SK-N-SH treated with all-trans-retinoic acid at 6 μM for 48 hours (cell line): ENCODE results near the gene ATOX1.

Experiments used
- ATAC-seq: fragments of 200-7000 bp; cut with Tn5 transposase; 3 replicates; pipeline ENCODE4 v1.9.1; 2020; ENCODE audit warnings: mild to moderate bottlenecking, moderate library complexity
- ARNTL ChIP-seq: fragments of 450-650 bp; formaldehyde crosslinking; IDR thresholded peaks from 2 replicates; pipeline ENCODE4 v1.5.0; 2020; ENCODE audit warnings: low read depth, mild to moderate bottlenecking, moderate library complexity, borderline replicate concordance
- BACH2 ChIP-seq: fragments of 250-450 bp; sonication (Bioruptor Pico); IDR thresholded peaks from 2 replicates; pipeline ENCODE4 v1.9.0; 2021; ENCODE audit warnings: mild to moderate bottlenecking, borderline replicate concordance
- CSDC2 ChIP-seq: fragments of 250-450 bp; sonication (Bioruptor Pico); IDR thresholded peaks from 2 replicates; pipeline ENCODE4 v1.5.0; 2020; ENCODE audit warnings: mild to moderate bottlenecking, moderate library complexity
- ESRRG ChIP-seq: fragments of 250-450 bp; sonication (Bioruptor Pico); IDR thresholded peaks from 2 replicates; pipeline ENCODE4 v1.6.1; 2021; ENCODE audit warnings: mild to moderate bottlenecking
- GLIS3 ChIP-seq: fragments of 250-450 bp; sonication (Bioruptor Pico); IDR thresholded peaks from 2 replicates; pipeline ENCODE4 v1.5.0; 2020; ENCODE audit warnings: mild to moderate bottlenecking, moderate library complexity
- ISL1 ChIP-seq: fragments of 250-450 bp; sonication (Bioruptor Pico); IDR thresholded peaks from 2 replicates; pipeline ENCODE4 v2.1.2; 2022; ENCODE audit warnings: mild to moderate bottlenecking, moderate library complexity
- OSR1 ChIP-seq: fragments of 250-450 bp; sonication (Bioruptor Pico); IDR thresholded peaks from 2 replicates; pipeline ENCODE4 v1.8.0; 2022; ENCODE audit warnings: moderate library complexity, mild to moderate bottlenecking, inconsistent platforms
- PATZ1 ChIP-seq: fragments of 250-450 bp; sonication (Bioruptor Pico); IDR thresholded peaks from 2 replicates; pipeline ENCODE4 v1.8.0; 2020; ENCODE audit warnings: mild to moderate bottlenecking, moderate library complexity, borderline replicate concordance
- PPARA ChIP-seq: fragments of 250-450 bp; sonication (Bioruptor Pico); IDR thresholded peaks from 2 replicates; pipeline ENCODE4 v1.5.0; 2020; ENCODE audit warnings: mild to moderate bottlenecking, borderline replicate concordance
- RARB ChIP-seq: fragments of 250-450 bp; sonication (Bioruptor Pico); IDR thresholded peaks from 2 replicates; pipeline ENCODE4 v1.8.0; 2021; ENCODE audit warnings: mild to moderate bottlenecking, moderate library complexity
- SNAI2 ChIP-seq: fragments of 250-450 bp; sonication (Bioruptor Pico); IDR thresholded peaks from 2 replicates; pipeline ENCODE4 v1.5.0; 2020; ENCODE audit warnings: mild to moderate bottlenecking, moderate library complexity
- TCF4 ChIP-seq: fragments of 250-450 bp; sonication (Bioruptor Pico); IDR thresholded peaks from 2 replicates; pipeline ENCODE4 v1.8.0; 2021; ENCODE audit warnings: mild to moderate bottlenecking, moderate library complexity, borderline replicate concordance
- TOX ChIP-seq: fragments of 250-450 bp; sonication (Bioruptor Pico); IDR thresholded peaks from 2 replicates; pipeline ENCODE4 v1.8.0; 2021; ENCODE audit warnings: mild to moderate bottlenecking, moderate library complexity, borderline replicate concordance
- ZC3H10 ChIP-seq: fragments of 250-450 bp; sonication (Bioruptor Pico); IDR thresholded peaks from 2 replicates; pipeline ENCODE4 v1.5.1; 2021; ENCODE audit warnings: mild to moderate bottlenecking, moderate library complexity
- ZFP3 ChIP-seq: fragments of 250-450 bp; sonication (Bioruptor Pico); IDR thresholded peaks from 2 replicates; pipeline ENCODE4 v1.5.0; 2020; ENCODE audit warnings: mild to moderate bottlenecking, moderate library complexity
- ZFP30 ChIP-seq: fragments of 450-650 bp; formaldehyde crosslinking; IDR thresholded peaks from 2 replicates; pipeline ENCODE4 v1.5.0; 2022; ENCODE audit warnings: mild to moderate bottlenecking, moderate library complexity
- ZNF565 ChIP-seq: fragments of 450-650 bp; formaldehyde crosslinking; conservative IDR thresholded peaks from 2 replicates; pipeline ENCODE4 v1.5.0; 2020; ENCODE audit warnings: low read depth, mild to moderate bottlenecking, moderate library complexity
- ZNF70 ChIP-seq: fragments of 450-650 bp; formaldehyde crosslinking; IDR thresholded peaks from 2 replicates; pipeline ENCODE4 v1.5.0; 2020; ENCODE audit warnings: mild to moderate bottlenecking, moderate library complexity
- ZNF8 ChIP-seq: fragments of 450-650 bp; formaldehyde crosslinking; IDR thresholded peaks from 2 replicates; pipeline ENCODE4 v1.5.0; 2020; ENCODE audit warnings: mild to moderate bottlenecking, moderate library complexity
- TF ChIP-seq, protein P1 (sequence below): fragments of 250-450 bp; sonication (Bioruptor Pico); IDR thresholded peaks from 2 replicates; pipeline ENCODE4 v1.5.0; 2020; ENCODE audit warnings: mild to moderate bottlenecking, moderate library complexity

ATOX1 gene

DNA sequence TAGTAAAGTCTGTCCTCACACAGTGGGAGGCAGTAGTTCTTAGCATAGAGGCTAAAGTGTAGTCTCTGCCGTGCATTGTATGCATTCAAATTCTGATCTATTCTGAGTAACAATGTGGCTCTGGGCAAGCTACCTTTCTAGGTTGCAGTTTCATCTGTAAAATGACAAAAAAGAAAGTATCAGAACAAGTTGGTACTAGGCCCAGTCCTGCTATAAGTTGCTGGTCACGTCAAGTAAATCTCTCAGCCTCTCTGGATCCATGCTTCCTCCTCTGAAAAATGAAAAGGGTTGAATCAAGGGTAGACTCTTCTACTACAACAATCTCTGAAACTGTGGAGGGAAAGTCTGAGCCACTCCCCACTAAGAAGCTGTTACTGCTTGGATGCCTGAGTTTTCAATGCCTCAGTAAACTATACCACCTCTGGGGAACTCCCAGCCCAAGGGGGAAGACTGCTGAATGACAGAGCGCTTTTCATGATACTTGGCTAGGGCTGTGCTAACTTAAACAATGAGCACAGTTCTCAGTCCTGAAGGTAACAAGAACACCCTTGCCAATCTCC lies 37.3 kb downstream of the ATOX1 start (continued):
- TF ChIP-seq, protein P1, sequence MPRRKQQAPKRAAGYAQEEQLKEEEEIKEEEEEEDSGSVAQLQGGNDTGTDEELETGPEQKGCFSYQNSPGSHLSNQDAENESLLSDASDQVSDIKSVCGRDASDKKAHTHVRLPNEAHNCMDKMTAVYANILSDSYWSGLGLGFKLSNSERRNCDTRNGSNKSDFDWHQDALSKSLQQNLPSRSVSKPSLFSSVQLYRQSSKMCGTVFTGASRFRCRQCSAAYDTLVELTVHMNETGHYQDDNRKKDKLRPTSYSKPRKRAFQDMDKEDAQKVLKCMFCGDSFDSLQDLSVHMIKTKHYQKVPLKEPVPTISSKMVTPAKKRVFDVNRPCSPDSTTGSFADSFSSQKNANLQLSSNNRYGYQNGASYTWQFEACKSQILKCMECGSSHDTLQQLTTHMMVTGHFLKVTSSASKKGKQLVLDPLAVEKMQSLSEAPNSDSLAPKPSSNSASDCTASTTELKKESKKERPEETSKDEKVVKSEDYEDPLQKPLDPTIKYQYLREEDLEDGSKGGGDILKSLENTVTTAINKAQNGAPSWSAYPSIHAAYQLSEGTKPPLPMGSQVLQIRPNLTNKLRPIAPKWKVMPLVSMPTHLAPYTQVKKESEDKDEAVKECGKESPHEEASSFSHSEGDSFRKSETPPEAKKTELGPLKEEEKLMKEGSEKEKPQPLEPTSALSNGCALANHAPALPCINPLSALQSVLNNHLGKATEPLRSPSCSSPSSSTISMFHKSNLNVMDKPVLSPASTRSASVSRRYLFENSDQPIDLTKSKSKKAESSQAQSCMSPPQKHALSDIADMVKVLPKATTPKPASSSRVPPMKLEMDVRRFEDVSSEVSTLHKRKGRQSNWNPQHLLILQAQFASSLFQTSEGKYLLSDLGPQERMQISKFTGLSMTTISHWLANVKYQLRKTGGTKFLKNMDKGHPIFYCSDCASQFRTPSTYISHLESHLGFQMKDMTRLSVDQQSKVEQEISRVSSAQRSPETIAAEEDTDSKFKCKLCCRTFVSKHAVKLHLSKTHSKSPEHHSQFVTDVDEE (CRISPR knock-in tag) = no peak
- no peak for TF ChIP-seq RARB (CRISPR knock-in tag)
- no peak for TF ChIP-seq BACH2 (CRISPR knock-in tag)
- TF ChIP-seq TCF4 (CRISPR knock-in tag) = no peak
- TF ChIP-seq GLIS3 = no peak
- TF ChIP-seq ESRRG (CRISPR knock-in tag) = no peak
- no peak for TF ChIP-seq SNAI2
- TF ChIP-seq ZNF565 (CRISPR knock-in tag) = no peak
- TF ChIP-seq TOX (CRISPR knock-in tag) = no peak

DNA sequence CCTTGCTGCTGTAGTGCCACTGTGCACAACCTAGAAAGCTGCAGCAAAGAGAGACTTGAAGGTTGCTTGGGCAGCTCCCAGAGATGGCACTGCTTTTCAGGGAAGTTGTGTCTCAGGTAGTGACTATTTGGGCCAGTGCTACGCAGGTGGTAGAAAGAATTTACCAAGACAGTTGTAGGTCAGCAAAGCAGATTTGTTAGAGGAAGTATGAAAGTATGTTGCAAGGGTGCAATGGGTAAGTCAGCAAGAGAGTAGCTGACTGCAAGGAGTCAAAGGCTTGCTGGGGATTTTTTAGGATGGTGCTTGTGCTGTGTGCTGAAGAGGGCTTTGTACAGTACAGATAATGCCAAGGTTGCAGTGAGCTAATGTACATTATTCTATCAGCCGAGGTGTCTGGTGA lies 38.2 kb downstream of the ATOX1 start:
- no peak for TF ChIP-seq ZFP3 (CRISPR knock-in tag)
- no peak for TF ChIP-seq ESRRG (CRISPR knock-in tag)
- no peak for TF ChIP-seq SNAI2
- no peak for TF ChIP-seq PPARA (CRISPR knock-in tag)
- TF ChIP-seq ZC3H10 (CRISPR knock-in tag) = no peak
- TF ChIP-seq ISL1 (CRISPR knock-in tag) = no peak
- no peak for TF ChIP-seq OSR1
- no peak for ATAC-seq

DNA sequence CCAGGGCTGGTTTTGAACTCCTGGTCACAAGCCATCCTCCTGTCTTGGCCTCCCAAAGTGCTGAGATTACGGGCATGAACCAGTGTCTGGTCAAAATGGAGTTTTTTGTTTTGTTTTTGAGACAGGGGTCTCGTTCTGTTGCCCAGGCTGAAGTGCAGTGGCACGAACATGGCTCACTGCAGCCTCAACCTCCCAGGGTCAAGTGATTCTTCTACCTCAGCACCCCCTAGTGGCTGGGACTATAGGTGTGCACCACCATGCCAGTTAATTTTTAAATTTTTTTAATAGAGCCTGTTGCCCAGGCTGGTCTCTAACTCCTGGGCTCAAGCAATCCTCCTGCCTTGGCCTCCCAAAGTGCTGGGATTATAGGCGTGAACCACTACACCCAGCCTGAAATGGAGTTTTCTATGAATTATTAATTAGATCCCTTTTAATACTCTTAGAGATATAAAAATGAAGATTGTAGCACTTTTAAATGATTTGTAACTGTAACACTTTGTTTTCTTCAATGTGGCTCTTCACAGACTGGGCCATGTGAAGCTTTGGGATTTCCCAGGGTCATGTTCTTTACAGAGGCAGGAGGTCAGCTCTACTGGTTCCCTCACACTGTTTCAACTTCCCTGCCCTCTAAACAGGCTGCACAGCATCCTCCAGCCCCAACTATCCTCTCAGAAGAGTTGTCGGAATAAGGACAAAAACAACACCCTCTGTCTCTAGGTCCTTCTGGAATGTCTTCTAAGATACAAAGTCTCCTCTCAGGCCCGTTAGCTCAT lies 39.0 kb downstream of the ATOX1 start:
- TF ChIP-seq, protein P1 (CRISPR knock-in tag) = no peak
- no peak for TF ChIP-seq OSR1
- TF ChIP-seq ARNTL (CRISPR knock-in tag) = no peak
- TF ChIP-seq SNAI2 = no peak
- TF ChIP-seq ZNF565 (CRISPR knock-in tag) = no peak
- TF ChIP-seq PPARA (CRISPR knock-in tag) = no peak
- TF ChIP-seq ISL1 (CRISPR knock-in tag) = no peak
- peak; percentile 79 for ATAC-seq

- TF ChIP-seq ZFP30 = no peak
- TF ChIP-seq ZNF565 (CRISPR knock-in tag) = no peak
- TF ChIP-seq ESRRG (CRISPR knock-in tag) = no peak
- peak; percentile 67 for ATAC-seq
Measured at GRCh38 chr5:151718646-151719045, 39.8 kb downstream of the ATOX1 start.

DNA sequence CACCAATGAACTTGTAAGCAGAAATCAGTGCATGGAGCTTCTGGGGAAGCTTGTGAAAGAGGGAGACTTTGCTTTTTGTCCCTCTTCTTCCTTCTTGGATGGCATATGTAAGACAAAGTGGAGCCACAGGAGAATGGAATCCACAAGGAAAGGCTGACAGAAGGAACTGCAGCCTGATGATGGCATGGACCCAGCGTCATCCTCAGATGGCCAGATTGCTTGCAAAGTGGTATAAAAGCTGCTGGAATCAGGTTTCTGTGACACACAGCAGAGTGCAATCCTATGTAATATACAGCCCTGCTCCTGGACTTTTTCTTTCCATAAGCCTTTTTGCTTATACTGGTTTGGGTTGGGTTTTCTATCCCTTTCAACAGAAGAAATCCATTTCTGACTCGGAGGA lies 40.3 kb downstream of the ATOX1 start:
- TF ChIP-seq CSDC2 (CRISPR knock-in tag) (no peak), BACH2 (CRISPR knock-in tag) (no peak), ZNF8 (CRISPR knock-in tag) (no peak), PATZ1 (CRISPR knock-in tag) (no peak), ISL1 (CRISPR knock-in tag) (no peak), ZNF70 (CRISPR knock-in tag) (no peak), ARNTL (CRISPR knock-in tag) (no peak), GLIS3 (no peak)
- TF ChIP-seq, protein P1 (CRISPR knock-in tag) = no peak

More for the DNA sequence above, 40.3 kb downstream of the ATOX1 start:
- peak; percentile 77 for ATAC-seq
